GM18520 (cell line): ENCODE results near the gene NME3.

Experiments
- ATAC-seq: cut with Tn5 transposase; IDR thresholded peaks from one replicate; pipeline ENCODE4 v1.9.1; 2021; ENCODE audit not compliant: unreplicated experiment

The NME3 gene

DNA sequence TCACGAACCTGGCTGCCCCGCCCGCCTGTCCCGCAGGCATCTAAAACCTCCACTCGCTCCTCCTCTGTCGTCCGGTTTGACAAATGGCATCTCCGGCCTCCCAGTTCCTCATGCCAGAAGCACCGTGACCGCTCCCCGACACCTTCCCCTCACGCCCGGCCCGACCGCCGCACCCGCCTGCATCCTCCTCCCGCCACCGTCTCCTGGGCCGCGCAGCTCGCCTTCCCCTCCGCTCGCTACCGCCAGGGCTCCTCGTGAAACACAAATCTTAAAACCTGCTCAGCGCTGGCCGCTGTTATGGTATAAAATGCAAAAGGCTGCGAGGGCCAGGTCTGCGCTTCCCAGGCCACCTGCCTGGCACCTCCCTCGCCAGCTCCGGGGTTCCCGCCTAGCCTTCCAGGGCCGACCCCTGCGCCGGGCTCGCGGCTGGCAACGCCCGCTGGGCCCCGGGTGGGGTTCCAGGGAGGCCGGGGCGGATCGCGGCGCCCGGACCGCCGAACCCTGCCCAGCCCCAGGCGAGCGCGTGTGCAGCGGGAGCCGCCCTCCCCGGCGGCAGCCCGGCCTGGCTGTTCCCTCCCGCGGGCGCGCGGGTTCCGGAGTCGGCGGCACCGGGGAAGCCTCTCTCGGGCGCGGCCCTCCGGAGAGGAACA lies 10.5 kb upstream of the NME3 start:
- peak; percentile 1 for ATAC-seq

DNA sequence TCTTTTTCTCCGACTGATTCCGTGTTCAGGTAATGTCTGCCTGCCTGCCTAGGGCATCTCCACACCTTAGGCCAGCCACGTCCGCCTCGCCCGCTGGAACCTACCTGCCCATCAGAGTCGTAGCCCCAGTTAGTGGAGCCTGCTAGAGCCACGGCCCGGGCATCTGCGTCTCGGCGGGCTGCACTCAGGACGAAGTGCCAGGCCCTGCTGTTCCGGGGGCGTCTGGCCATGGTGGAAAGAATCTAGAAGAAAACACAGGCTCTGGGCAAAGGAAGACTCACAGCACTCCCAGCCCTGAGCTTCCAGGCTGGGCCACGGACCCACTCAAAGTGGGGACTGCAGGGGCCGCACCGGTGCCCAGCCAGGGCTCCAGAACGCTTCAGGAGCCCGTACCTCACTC lies 9.9 kb upstream of the NME3 start:
- no peak for ATAC-seq

DNA sequence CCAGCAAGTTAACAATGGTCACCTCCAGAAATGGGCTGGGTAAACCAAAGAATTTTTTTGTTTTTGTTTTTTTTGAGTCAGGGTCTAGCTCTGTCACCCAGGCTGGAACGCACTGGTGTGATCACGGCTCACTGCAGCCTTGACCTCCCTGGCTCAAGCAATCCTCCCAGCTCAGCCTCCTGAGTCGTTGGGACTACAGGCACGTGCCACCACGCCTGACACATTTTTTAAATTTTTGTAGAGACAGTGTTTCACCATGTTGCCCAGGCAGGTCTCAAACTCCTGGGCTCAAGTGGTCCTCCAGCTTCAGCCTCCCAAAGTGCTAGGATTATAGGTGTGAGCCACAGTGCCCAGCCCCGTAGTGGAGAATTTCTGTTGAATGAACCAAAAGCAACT lies 9.3 kb upstream of the NME3 start:
- no peak for ATAC-seq

DNA sequence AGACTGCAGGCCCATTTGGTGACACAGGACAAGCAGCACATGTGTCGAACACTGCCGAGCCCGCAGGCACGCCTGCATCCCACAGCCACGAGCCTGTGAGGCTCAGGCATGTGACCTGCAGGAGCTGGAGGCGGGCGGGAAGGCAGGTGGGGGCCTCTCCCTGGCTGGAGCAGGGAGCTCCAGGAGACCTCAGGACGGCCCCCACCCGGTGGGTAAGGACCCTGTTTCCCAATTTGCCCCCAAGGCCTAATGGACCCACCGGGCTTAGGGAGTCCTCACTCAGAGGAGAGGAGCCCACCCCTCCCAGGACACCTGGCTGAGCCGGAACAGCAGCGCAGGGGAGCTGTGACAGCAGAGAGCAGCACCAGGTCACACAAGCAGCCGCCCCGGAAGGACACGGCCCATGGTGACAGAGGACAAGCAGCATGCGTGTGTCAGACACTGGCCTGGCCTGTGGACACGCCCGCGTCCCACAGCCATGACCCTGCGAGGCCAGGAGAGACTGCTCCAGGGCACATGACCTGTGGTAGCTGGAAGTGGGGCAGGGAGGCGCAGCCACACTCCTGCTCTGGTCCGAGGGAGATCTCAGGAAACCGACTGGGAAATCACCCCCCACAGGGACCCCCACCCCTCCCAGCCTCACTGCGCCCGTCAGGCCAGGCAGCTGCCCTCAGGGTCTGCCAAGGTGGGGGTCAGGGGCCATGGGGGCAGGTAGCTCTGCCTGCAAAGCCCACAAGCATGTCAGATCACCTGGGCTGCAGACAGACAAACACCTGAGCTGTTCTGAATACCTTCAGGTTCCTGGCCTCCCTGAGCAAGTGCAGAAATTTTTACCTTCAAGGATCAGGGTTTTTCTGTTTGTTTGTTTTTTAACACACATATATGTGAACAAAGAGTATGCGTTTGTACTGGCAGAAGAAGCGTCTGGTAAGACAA lies 8.7 kb upstream of the NME3 start:
- ATAC-seq, result no peak

DNA sequence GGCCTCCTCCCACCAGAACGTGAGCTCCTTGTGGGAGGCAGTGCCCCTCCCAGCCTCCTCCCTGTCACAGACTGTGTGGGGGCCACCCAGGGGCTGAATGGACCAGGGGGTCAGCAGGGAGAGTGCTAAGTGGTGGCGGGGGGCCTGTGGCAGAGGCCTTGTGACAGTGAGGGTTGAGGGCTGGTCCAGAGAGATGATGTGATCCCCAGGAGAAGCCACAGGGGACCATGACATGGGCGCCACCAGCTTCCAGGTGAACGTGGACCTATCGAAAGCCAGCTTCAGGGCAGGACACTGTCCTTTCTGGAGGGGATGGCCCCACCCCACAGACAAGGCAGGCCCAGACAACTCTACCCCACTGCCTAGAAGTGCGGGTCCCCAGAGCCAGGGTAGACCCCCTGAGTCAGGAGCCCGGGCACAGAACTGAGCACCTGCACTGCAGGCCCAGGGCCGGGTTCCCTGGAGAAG lies 7.9 kb upstream of the NME3 start:
- ATAC-seq, result no peak

DNA sequence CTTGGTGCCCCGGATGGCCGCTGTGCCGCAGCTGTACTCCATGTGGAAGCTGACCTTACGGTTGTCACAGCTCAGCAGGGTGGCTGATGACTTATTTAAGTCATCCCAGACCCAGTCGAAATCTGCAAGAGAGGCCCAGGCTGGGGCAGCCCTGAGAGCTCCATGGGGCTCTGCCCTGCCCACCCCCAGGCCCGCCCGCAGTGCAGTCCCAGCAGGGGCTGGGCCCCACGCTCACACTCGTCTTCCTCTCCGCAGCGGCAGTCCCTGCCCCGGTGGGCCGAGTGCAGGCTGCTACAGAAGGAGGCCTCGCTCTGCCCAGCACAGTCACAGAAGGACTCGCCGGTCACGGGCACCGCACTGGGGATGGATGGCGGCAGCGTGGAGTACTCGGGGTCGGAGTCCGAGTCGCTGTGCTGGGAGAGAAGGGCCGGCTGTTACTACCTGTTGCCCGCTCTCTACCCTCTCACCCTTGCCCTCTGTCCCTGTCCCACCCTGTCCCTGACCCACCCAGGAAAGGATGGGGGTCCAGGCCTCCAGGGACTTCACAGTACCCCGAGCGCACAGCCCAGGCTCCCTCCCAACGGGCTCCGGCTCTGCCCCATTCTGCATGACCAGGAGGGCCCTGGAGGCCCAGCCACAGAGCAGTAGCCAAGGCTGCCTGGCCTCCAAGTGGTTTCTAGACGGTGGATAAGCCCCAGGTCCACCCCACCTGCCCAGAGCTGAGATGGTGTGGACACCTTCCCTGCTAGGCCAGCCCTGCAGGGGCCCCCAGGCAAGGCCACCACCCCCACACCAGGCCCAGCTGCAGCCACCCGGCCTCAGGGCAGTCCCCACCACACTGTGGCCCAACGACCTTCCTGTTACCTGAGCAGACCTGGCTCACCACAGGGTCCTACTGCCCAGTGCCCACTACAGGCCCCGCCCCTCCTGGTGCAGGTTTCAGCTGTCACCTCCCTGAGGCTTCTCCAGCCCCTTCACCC lies 7.1 kb upstream of the NME3 start:
- no peak for ATAC-seq

DNA sequence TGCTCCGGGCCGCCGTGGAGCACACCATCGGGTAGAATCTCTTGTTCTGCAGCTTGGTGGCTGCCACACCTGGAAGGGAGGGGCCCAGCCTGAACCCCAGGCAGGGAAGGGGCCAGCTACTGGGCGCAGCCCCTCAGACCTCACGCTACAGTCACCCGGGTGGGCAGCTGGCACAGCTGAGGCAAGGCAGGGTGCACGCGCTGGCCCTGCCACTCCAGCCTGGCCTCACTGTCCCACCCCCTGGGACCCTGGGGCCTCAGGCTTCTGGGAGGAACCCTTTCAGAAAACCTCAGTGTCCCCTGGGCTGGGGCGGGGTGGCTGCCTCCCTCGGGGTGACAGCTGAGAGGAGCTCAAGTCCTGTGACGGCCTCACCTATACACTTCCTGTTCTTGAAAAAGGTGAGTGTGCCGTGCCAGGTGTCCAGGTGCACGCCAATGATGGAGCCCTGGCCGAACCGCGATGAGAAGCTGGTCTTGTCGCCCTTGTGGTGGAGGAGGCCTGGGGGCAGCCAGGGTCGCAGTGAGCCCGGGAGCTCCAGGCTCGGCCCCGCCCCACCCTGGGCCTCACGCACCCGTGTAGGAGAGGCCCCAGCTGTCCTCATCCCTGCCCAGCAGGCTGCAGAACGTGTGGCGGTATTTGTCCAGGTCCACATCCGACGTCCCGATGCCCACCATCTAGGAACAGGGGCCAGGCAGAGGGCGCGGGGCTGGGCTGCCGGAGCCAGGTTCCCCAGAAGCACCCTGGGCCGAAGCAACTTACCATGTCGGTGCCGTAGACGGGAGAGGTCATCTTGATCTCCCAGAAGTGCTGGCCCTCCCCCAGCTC lies 6.2 kb upstream of the NME3 start:
- no peak for ATAC-seq

DNA sequence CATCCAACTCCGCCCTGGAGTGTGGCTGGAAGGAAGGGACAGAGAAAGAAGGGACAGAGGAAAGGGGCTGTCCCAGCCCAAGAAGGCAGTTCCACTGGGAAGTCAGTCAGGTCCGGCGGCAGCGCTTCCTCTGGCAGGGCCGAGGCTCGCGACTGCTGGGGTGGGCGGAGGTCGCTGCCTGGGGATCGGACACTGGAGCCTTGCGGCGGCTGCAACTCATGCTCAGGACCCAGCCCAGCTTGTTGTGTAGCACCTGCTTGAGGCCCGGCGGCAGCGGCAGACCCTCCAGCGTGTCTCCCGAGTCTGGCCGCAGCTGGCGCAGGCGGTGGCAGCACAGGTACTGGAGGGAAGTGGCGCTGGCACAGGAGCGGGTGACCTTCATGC lies 5.6 kb upstream of the NME3 start:
- no peak for ATAC-seq

DNA sequence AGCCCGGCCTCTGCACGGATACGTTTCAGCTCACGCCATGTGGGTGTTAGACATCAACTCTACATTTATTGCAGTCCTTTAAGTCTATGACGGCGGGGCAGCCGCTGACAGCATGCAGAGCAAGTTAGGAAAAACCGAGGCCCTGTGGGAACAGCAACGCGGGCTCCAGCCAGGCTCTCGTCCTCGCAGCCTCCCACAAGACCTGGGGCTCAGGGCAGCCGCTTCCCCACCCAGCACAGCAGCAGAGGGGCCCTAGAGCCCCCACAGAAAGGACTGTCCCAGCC lies 5.3 kb upstream of the NME3 start:
- no peak for ATAC-seq

DNA sequence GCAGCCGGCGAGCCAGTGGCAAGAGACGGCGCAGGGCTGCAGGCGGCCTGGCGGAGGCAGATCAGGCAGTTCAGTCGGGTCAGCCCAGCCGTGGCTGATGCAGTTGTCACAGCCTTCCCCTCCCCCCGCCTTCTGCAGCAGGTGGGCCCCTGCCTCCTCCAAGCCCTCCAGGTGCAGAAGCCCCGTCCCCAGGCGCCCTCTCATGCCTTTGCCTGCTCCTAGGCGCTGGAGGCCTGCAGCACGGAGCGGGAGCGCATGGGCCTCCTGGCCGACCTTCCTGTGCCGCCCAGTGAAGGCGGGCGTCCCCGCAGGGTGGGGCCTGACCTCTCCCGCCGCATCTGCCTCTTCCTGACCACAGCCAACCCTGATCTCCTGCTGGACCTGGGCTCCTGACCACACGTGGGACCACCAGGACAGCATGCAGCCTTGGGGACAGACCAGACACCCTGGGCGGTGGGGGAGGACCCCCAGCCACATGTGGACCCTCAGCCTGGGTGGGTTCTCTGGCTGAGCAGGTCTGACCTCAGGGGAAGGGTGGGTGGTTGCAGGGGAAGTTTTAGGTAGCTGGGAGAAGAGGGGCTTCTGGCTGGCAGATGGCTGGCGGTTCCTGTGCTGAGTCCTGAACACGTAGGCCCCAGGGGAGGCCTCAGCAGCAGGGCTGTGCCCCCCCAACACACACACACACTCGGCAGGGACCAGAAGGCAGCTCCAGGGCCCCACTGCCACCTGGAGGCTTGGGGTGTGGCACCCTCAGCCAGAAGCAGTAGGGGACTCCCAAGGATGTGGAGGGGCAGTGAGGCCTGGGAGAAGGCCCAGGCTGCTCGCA lies 4.7 kb upstream of the NME3 start:
- ATAC-seq, result no peak

DNA sequence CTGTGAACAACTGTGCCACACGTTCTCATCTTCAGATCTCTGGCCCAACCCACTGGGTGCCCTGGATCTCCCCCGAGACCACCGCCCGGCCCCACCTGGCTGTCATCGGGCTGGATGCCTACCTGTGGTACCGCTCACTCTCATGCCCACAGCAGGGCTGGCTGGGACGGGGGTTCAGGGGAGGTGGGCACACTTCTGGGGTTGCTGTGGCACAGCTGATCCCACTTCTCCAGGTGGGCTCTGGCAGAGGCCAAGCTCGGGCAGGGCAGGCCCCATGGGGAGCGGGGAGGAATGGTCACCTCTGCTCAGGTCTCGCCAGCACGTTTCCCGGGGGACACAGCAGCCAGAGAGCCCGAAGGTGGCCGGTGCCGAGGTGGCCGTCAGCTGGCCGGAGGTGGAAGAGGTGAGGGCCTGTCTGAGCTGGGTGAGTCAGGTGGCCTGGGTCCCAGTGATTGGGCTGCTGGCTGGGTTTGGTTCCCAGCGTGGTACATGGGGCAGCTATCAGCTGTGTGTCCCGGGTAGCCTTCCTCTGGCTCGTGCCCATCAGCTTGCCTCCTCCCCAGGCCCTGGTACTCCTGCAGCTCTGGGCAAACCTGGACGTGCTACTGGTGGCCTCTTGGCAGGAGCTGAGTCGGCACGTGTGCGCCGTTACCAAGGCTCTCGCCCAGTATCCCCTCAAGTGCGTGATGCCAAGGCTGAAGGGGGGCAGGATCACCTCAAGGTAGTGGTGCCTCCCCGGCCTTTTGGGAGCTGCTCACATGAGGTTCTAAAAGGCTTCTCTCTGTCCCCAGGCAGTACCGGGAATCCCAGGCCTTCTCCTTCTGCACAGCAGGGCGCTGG lies 3.9 kb upstream of the NME3 start:
- ATAC-seq, result no peak

DNA sequence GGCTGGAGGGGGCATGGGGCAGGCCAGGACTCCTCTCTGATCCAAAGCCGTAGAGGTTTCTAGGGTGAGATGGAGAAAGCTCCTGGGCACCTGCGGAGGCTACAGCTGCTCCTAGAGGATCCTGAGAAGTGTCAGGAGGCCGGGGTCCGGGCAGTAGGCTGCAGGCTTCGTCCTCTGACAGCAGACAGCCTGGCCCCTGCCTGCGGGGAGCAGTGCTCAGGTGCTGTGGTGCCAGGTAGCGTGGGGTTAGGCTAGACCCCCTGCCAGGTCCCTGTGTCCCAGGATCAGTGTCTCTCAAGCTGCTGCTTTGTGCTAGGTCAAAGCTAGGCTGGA lies 3.1 kb upstream of the NME3 start:
- no peak for ATAC-seq

DNA sequence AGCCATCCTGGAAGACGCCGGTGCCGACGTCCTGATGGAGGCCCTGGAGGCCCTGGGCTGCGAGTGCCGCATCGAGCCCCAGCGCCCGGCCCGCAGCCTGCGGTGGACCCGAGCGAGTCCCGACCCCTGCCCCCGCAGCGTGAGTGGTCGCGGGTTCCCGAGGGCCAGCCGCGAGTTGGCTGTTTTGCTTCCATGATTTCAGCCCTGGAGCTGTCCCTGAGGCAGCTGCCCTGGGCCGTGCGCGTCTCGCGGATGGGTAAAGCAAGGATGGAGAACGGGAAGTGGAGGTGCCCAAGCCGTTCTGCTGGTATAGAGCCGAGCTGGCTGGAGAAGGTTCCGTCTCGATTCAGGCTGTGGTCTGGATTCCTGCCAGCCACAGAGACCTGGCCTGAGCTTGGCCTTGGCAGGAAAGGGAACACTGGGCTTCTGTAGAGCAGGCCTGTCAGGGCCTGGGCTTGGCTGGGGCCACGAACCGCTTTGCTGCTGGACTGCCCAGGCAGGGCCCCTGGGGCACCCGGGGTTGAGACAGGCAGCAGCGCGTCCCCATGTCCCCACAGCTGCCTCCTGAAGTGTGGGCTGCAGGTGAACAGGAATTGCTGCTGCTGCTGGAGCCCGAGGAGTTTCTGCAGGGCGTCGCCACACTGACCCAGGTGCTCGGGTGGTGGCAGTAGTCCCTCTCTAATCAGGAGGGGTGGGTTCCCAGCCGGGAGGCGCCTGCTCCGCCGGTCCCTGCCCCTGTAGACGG lies 2.5 kb upstream of the NME3 start:
- ATAC-seq, result no peak

DNA sequence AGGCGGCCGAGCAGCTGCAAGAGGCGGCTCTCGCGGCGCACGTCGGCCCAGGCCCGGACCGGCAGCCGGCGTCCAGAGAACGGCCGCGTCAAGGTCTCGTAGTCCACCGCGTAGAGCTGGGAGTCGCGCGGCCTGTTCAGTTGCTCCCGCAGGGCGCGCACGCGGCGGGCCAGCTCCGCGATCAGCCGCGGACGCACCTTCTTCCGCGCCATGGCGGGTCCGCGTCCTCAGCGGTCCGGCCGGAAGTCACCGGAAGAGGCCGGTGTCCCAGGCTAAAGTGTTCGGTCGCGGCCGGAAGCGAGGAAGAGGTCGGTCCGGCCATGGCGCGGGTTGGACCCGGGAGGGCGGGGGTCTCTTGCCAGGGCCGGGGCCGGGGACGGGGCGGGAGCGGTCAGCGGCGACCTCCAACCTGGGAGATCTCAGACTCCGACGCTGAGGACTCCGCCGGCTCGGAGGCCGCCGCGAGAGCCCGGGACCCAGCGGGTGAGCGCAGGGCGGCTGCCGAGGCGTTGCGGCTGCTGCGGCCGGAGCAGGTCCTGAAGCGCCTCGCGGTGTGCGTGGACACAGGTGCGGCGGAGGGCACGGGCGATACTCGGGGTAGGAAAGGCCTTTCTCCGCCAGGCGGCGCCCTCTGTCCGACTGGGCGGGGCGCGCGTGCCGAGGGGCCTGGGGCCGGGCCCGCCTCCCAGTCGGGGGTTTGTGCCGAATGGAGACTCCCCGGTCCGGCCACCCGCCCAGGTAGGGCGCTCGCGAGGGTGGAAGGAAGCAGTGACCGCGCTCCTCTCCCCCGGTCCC lies 1.8 kb upstream of the NME3 start, which contains the start of gene MRPS34:
Gene MRPS34 (minus strand): TSS at position 227 of the 795 bp plus-strand sequence. CDS start 15 bp downstream, at position 212.
- ATAC-seq, result peak; percentile 41

DNA sequence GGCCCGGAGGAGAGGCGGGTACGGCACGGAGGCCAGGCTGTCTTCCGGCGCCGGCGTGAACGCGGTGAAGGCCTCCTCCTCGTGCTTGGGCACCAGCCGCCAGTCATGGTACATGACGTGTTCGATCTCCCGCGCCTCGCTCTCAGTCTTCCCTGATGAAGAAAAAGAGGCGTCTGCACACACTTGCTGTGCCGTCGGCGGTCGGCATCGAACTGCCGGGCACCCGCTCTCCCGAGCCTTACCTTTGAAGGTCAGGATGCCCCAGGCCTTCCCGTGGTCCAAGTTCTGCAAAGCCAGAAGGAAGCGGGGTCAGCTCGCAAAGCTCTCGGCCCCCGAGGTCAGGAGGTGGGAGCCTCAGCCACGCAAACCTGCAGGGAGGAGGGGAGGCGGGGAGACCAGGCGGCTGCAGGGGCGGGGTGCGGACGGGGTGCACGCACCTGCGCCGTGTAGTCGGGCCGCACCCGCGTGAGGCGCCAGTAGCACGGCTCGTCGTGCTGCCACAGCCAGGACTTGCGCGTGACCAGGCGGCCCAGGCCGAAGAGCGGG lies 1.1 kb upstream of the NME3 start, which contains the start of gene EME2:
Gene EME2 (plus strand): TSS at position 449 of the 546 bp plus-strand sequence. CDS start 418 bp downstream, outside the sequence.
- ATAC-seq, result no peak

DNA sequence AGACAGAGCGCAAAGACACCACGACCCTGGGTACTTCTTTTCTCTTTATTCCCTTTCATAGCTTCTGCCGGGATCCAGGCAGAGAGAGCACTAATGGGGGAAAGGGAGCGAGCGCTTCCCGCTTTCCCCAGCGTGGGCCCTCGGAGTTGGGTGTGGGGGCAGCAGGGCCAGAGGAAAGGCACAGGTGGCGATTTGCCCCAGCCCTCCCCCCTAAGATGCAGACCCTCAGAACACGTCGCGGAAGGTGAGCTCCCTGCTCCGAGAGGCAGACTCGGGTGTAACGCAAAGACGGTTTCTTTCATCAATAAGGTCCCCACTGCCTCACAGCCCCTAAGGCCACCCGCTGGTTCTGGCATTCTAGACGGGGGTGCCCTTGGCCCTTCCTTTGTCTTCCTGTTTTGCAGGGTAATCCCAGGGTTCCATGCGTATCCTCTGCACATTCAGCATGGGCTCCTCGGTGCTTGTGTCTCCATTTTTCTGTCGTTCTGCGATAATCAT lies 570 bp upstream of the NME3 start:
- no peak for ATAC-seq
